IMR-90 (cell line): ENCODE data around the gene FOSL2. TPM values are rescaled to one million over a fixed set of nuclear protein-coding genes. Genes with fewer than 3 reads are reported as not detected.

ENCODE experiments used
- ATAC-seq: fragments of 200-7000 bp; cut with Tn5 transposase; 2 replicates; pipeline ENCODE4 v1.9.1; 2020; ENCODE audit warnings: low read depth, mild to moderate bottlenecking, moderate library complexity
- BruUV-seq: library from RNA; stranded (reverse); fragments of 400-500 nt; replicated peaks from 2 replicates; lab custom pipeline; 2021; lab: Mats Ljungman, UMichigan
- CTCF ChIA-PET: fragments of 300-600 bp; formaldehyde crosslinking; extraction: SDS; loops from one replicate; lab custom pipeline; 2021; ENCODE audit warnings: antibody characterized with exemption; lab: Yijun Ruan, JAX
- POLR2A ChIA-PET: fragments of 300-600 bp; sonication (Branson Sonifier 250); formaldehyde crosslinking; loops from one replicate; lab custom pipeline; 2022; ENCODE audit warnings: antibody characterized with exemption; ENCODE audit not compliant: unreplicated experiment; lab: Charles Lee
- DNase-seq: peaks from one replicate; pipeline ENCODE4 v3.0.0; 2013
- H2AFZ ChIP-seq: replicated peaks from 2 replicates; pipeline ENCODE3; 2013; ENCODE audit warnings: low read length, mild to moderate bottlenecking; ENCODE audit not compliant: poor library complexity
- H2AK5ac ChIP-seq: 2 replicates; pipeline ENCODE4 v1.6.1; 2013; ENCODE audit warnings: low read depth, low read length, inconsistent platforms
- H2AK9ac ChIP-seq: replicated peaks from 2 replicates; pipeline ENCODE3; 2013; ENCODE audit warnings: mild to moderate bottlenecking, low read depth, low read length, moderate library complexity; ENCODE audit not compliant: poor library complexity
- H2BK120ac ChIP-seq: 2 replicates; pipeline ENCODE4 v1.6.1; 2013; ENCODE audit warnings: low read depth, low read length, inconsistent platforms
- H2BK15ac ChIP-seq: 3 replicates; pipeline ENCODE4 v1.6.1; 2013; ENCODE audit warnings: low read depth, low read length, inconsistent platforms
- H2BK20ac ChIP-seq: 2 replicates; pipeline ENCODE4 v1.6.1; 2013; ENCODE audit warnings: low read depth, mild to moderate bottlenecking, inconsistent platforms, low read length, moderate library complexity
- H2BK5ac ChIP-seq: 2 replicates; pipeline ENCODE4 v1.6.1; 2013; ENCODE audit warnings: mild to moderate bottlenecking, low read depth, low read length, inconsistent platforms; ENCODE audit not compliant: poor library complexity, severe bottlenecking
- H3K14ac ChIP-seq: replicated peaks from 2 replicates; pipeline ENCODE4 v1.6.1; 2013; ENCODE audit warnings: low read depth, low read length, inconsistent platforms
- H3K18ac ChIP-seq: 2 replicates; pipeline ENCODE4 v1.6.1; 2013; ENCODE audit warnings: low read depth, low read length, control low read depth
- H3K23ac ChIP-seq: 2 replicates; pipeline ENCODE4 v1.6.1; 2013; ENCODE audit warnings: low read depth, low read length, inconsistent platforms
- H3K27ac ChIP-seq: 2 replicates; pipeline ENCODE4 v1.5.1; 2013; ENCODE audit warnings: mild to moderate bottlenecking, control low read depth, low read length; ENCODE audit not compliant: insufficient read depth
- H3K27me3 ChIP-seq: 2 replicates; pipeline ENCODE4 v1.6.1; 2013; ENCODE audit warnings: low read length; ENCODE audit not compliant: control insufficient read depth, insufficient read depth
- H3K36me3 ChIP-seq: 2 replicates; pipeline ENCODE4 v1.6.1; 2013; ENCODE audit warnings: low read length, mixed read lengths; ENCODE audit not compliant: control insufficient read depth, insufficient read depth
- H3K4ac ChIP-seq: 2 replicates; pipeline ENCODE4 v1.6.1; 2013; ENCODE audit warnings: low read depth, low read length, inconsistent platforms
- H3K4me1 ChIP-seq: 2 replicates; pipeline ENCODE4 v1.6.1; 2013; ENCODE audit warnings: low read length, mixed read lengths; ENCODE audit not compliant: control insufficient read depth, insufficient read depth
- H3K4me2 ChIP-seq: 2 replicates; pipeline ENCODE4 v1.6.1; 2013; ENCODE audit warnings: low read depth, mild to moderate bottlenecking, control low read depth, low read length, moderate library complexity
- H3K4me3 ChIP-seq: 2 replicates; pipeline ENCODE4 v1.5.1; 2013; ENCODE audit warnings: low read depth, mild to moderate bottlenecking, control low read depth, low read length, moderate library complexity; ENCODE audit not compliant: insufficient read depth
- H3K56ac ChIP-seq: 2 replicates; pipeline ENCODE4 v1.6.1; 2013; ENCODE audit warnings: low read length, inconsistent platforms; ENCODE audit not compliant: insufficient read depth; ENCODE audit errors: extremely low read depth
- H3K79me1 ChIP-seq, 2 experiments: 2 replicates each; pipeline ENCODE4 v1.6.1; 2013; ENCODE audit warnings: low read length in 2 of 2, inconsistent platforms in 1 of 2, low read depth in 1 of 2
- H3K9ac ChIP-seq: 2 replicates; pipeline ENCODE4 v1.6.1; 2013; ENCODE audit warnings: low read depth, low read length, control low read depth
- H3K9me1 ChIP-seq: 2 replicates; pipeline ENCODE4 v1.6.1; 2013; ENCODE audit warnings: low read length, inconsistent platforms; ENCODE audit not compliant: insufficient read depth
- H3K9me3 ChIP-seq: 2 replicates; pipeline ENCODE4 v1.6.1; 2013; ENCODE audit warnings: low read length; ENCODE audit not compliant: control insufficient read depth, insufficient read depth
- H4K20me1 ChIP-seq: 2 replicates; pipeline ENCODE4 v1.6.1; 2013; ENCODE audit warnings: low read length, inconsistent platforms; ENCODE audit not compliant: insufficient read depth
- H4K5ac ChIP-seq: 2 replicates; pipeline ENCODE4 v1.6.1; 2013; ENCODE audit warnings: mild to moderate bottlenecking, low read depth, low read length, control low read depth
- H4K8ac ChIP-seq, 2 experiments: 2 replicates each; pipeline ENCODE4 v1.6.1; 2013; ENCODE audit warnings: low read depth in 2 of 2, low read length in 2 of 2, control low read depth in 1 of 2, inconsistent platforms in 1 of 2
- H4K91ac ChIP-seq: 2 replicates; pipeline ENCODE4 v1.6.1; 2013; ENCODE audit warnings: low read depth, low read length, inconsistent platforms; ENCODE audit not compliant: insufficient read depth
- BHLHE40 ChIP-seq: fragments of 150-350 bp; IDR thresholded peaks from 2 replicates; pipeline ENCODE4 v1.6.1; 2016; ENCODE audit warnings: mild to moderate bottlenecking, low read depth, low read length
- CEBPB ChIP-seq: IDR thresholded peaks from 2 replicates; pipeline ENCODE4 v1.6.1; 2012; ENCODE audit warnings: low read depth, low read length, improper control_type of control experiment
- CTCF ChIP-seq: conservative IDR thresholded peaks from 2 replicates; pipeline ENCODE4 v1.5.1; 2012; ENCODE audit warnings: mild to moderate bottlenecking, low read depth, low read length, improper control_type of control experiment
- ELK1 ChIP-seq: fragments of 150-350 bp; IDR thresholded peaks from 2 replicates; pipeline ENCODE4 v1.6.1; 2016; ENCODE audit warnings: low read depth, mild to moderate bottlenecking, low read length, moderate library complexity, borderline replicate concordance
- FOS ChIP-seq: fragments of 150-350 bp; IDR thresholded peaks from 2 replicates; pipeline ENCODE4 v1.6.1; 2016; ENCODE audit warnings: low read depth, low read length
- MAFK ChIP-seq: IDR thresholded peaks from 2 replicates; pipeline ENCODE4 v1.6.1; 2012; ENCODE audit warnings: low read depth, low read length, improper control_type of control experiment
- MAZ ChIP-seq: IDR thresholded peaks from 2 replicates; pipeline ENCODE4 v1.6.1; 2012; ENCODE audit warnings: low read depth, mild to moderate bottlenecking, low read length, improper control_type of control experiment, moderate library complexity, borderline replicate concordance
- MXI1 ChIP-seq: IDR thresholded peaks from 2 replicates; pipeline ENCODE4 v1.6.1; 2012; ENCODE audit warnings: low read depth, mild to moderate bottlenecking, low read length, moderate library complexity, borderline replicate concordance
- NFE2L2 ChIP-seq: fragments of 150-350 bp; IDR thresholded peaks from 2 replicates; pipeline ENCODE4 v1.6.1; 2016; ENCODE audit warnings: low read depth, mild to moderate bottlenecking, low read length
- POLR2A ChIP-seq: IDR thresholded peaks from 2 replicates; pipeline ENCODE4 v1.6.1; 2012; ENCODE audit warnings: mild to moderate bottlenecking, low read depth, low read length
- RAD21 ChIP-seq: IDR thresholded peaks from 2 replicates; pipeline ENCODE4 v1.6.1; 2012; ENCODE audit warnings: low read length, improper control_type of control experiment
- RCOR1 ChIP-seq: IDR thresholded peaks from 2 replicates; pipeline ENCODE4 v1.6.1; 2012; ENCODE audit warnings: mild to moderate bottlenecking, low read length, improper control_type of control experiment; ENCODE audit not compliant: insufficient replicate concordance
- SMC3 ChIP-seq: fragments of 150-350 bp; IDR thresholded peaks from 2 replicates; pipeline ENCODE4 v1.6.1; 2016; ENCODE audit warnings: low read depth, mild to moderate bottlenecking, antibody characterized with exemption, low read length, moderate library complexity
- USF2 ChIP-seq: fragments of 150-350 bp; IDR thresholded peaks from 2 replicates; pipeline ENCODE4 v1.6.1; 2017; ENCODE audit warnings: mild to moderate bottlenecking, antibody characterized with exemption, low read length, low read depth
- WGBS, 2 experiments: methylation state at CpG; one replicate each; pipeline versions ENCODE4 v1.1.5 to v1.1.7; 2013; ENCODE audit warnings: missing lambda C conversion rate in 2 of 2; ENCODE audit not compliant: insufficient read length in 1 of 2; ENCODE audit errors: extremely low coverage in 2 of 2; 5-methylcytosine and 5-hydroxymethylcytosine counted together
- dilution Hi-C: fragments of 300-500 bp; cut with HindIII; formaldehyde crosslinking; loops from one replicate; pipeline ENCODE4 v1.14.3; 2018; ENCODE audit warnings: low sequenced_read_pairs; ENCODE audit not compliant: unreplicated experiment
- in situ Hi-C: fragments of 300-500 bp; cut with MboI; formaldehyde crosslinking; loops from 3 replicates; pipeline ENCODE4 v1.14.3; 2019; ENCODE audit warnings: low sequenced_read_pairs, inconsistent platforms, mixed read lengths
- intact Hi-C: fragments of 100-400 bp; cut with micrococcal nuclease; formaldehyde crosslinking; loops from 2 replicates; pipeline ENCODE4 v1.10.0; 2022
- polyA plus RNA-seq, 3 experiments: library from polyadenylated mRNA; depleted of rRNA; stranded (reverse); fragments of >200 nt; gene quantifications; 2 replicates each; pipeline ENCODE4 v1.2.3, GENCODE V29; 2012; ENCODE audit warnings: low replicate concordance in 1 of 3
- total RNA-seq: library from RNA; depleted of rRNA; stranded (reverse); fragments of >200 nt; gene quantifications from 2 replicates; pipeline ENCODE4 v1.2.3, GENCODE V29; 2012

The FOSL2 gene
- total and polyA plus RNA-seq, 2 of the 4 experiments (the other 2 are of a cell fraction) = 31.4 to 46.3 TPM

DNA sequence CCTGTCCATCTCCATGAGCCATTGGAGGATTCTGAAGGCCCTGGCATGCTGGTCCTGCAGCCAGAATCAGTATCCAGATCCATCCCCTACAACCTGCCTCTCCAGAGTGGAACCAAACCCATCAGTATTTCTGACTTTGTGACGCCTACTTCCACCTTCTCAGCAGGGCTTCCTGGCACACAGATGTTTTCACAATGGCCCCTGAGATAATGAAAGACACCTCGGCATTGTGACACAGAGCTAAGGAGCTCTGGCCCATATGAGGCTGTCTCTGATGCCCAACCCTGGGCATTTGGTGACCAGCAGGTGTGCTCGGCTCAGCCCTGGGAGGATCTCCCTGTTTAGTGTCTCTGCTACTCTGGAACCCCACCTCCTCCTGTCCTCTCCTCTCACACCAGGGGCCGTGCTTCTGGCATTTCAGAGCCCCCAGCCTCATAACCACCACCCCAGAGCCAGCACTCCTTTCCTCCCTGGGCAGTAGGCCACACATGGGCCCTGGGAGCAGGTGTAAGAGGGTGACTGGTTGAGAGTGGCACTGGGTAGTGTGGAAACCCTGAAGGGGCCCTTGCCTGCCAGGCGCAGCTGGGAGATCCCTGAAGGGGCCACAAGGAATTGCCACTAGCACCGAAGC is 38.2 kb downstream of the FOSL2 start:
- no peak overlapping the region for H3K4me3 ChIP-seq
- no peak overlapping the region for H3K56ac ChIP-seq
- POLR2A ChIA-PET = no interaction called here
- H2AFZ ChIP-seq = no peak overlapping the region
- no peak overlapping the region for H4K8ac ChIP-seq
- in situ Hi-C loops = no loop called here
- no peak overlapping the region for H3K4me2 ChIP-seq
- no peak overlapping the region for H3K9ac ChIP-seq
- no peak overlapping the region for H3K18ac ChIP-seq
- no peak overlapping the region for H2AK5ac ChIP-seq
- H3K9me3 ChIP-seq = peaks cover 5% of the 10 kb centered on the region
- no peaks in the 10 kb centered on the region for H3K79me1 ChIP-seq
- no peak overlapping the region for H2AK9ac ChIP-seq
- H2BK120ac ChIP-seq = no peak overlapping the region
- no peaks in the 10 kb centered on the region for H3K27me3 ChIP-seq
- intact Hi-C loops = no loop called here
- ATAC-seq (no peak), DNase-seq (no peak)
- no peaks in the 10 kb centered on the region for H3K36me3 ChIP-seq
- no peak for TF ChIP-seq USF2
- no peak for TF ChIP-seq RAD21
- TF ChIP-seq BHLHE40 = no peak
- TF ChIP-seq FOS = no peak
- TF ChIP-seq MAZ = no peak
- no peak for TF ChIP-seq MXI1
- TF ChIP-seq ELK1 = no peak
- TF ChIP-seq MAFK = no peak
- no peak for TF ChIP-seq RCOR1
- no peak for TF ChIP-seq POLR2A
- no peak for TF ChIP-seq SMC3
- no peak for TF ChIP-seq NFE2L2
- no peak for TF ChIP-seq CEBPB
- no peak for TF ChIP-seq CTCF
- no peaks in the 10 kb centered on the region for H4K20me1 ChIP-seq
- dilution Hi-C loops = no loop called here
- no peak overlapping the region for H2BK15ac ChIP-seq
- CTCF ChIA-PET = no interaction called here
- 71% methylated on average over 1 of the region's 6 CpGs; no CpG with 5 or more reads in 1 of the 2 experiments for WGBS, 2 experiments
- no TSS peak for BruUV-seq
- no peak overlapping the region for H3K14ac ChIP-seq
- no peak overlapping the region for H4K5ac ChIP-seq
- H2BK5ac ChIP-seq = no peak overlapping the region
- H3K23ac ChIP-seq = no peak overlapping the region
- no peak overlapping the region for H3K4ac ChIP-seq
- H3K4me1 ChIP-seq = peaks cover 6% of the 10 kb centered on the region
- no peak overlapping the region for H2BK20ac ChIP-seq
- H3K27ac ChIP-seq = no peak overlapping the region
- no peak overlapping the region for H4K91ac ChIP-seq
- peaks cover 3% of the 10 kb centered on the region for H3K9me1 ChIP-seq
